Glutamatergic neuron (in vitro differentiated cells): Measurements from ENCODE around the gene TEP1. TPM values are rescaled to one million over a fixed set of nuclear protein-coding genes. Genes with fewer than 3 reads are reported as not detected.

Experiments
- DNase-seq: peaks from one replicate; pipeline ENCODE4 v3.0.0; 2022
- H3K27ac Mint-ChIP-seq: one replicate; pipeline ENCODE4 v1.8.0; 2020; ENCODE audit warnings: mild to moderate bottlenecking, mixed read lengths, inconsistent platforms; ENCODE audit not compliant: unreplicated experiment
- H3K27me3 Mint-ChIP-seq: one replicate; pipeline ENCODE4 v1.8.0; 2020; ENCODE audit warnings: mild to moderate bottlenecking, moderate library complexity, mixed read lengths, inconsistent platforms; ENCODE audit not compliant: unreplicated experiment
- H3K36me3 Mint-ChIP-seq: one replicate; pipeline ENCODE4 v1.8.0; 2020; ENCODE audit warnings: mild to moderate bottlenecking, mixed read lengths, inconsistent platforms; ENCODE audit not compliant: unreplicated experiment
- H3K4me1 Mint-ChIP-seq: one replicate; pipeline ENCODE4 v1.8.0; 2020; ENCODE audit warnings: mild to moderate bottlenecking, low read depth, mixed read lengths, inconsistent platforms; ENCODE audit not compliant: unreplicated experiment
- H3K4me3 Mint-ChIP-seq: one replicate; pipeline ENCODE4 v1.8.0; 2020; ENCODE audit warnings: mild to moderate bottlenecking, mixed read lengths, inconsistent platforms; ENCODE audit not compliant: unreplicated experiment
- H3K9me3 Mint-ChIP-seq: one replicate; pipeline ENCODE4 v1.8.0; 2020; ENCODE audit warnings: mild to moderate bottlenecking, moderate library complexity, mixed read lengths, inconsistent platforms; ENCODE audit not compliant: unreplicated experiment
- CTCF ChIP-seq: fragments of 200-600 bp; sonication (generic); IDR thresholded peaks from one replicate; pipeline ENCODE4 v1.5.0; 2021; ENCODE audit not compliant: partially characterized antibody, unreplicated experiment
- total RNA-seq: library from RNA; stranded (reverse); fragmentation: NEBNext Ultra II Directional; extraction: Animal tissue kit (Norgen Biotek cat#: 25700); gene quantifications from one replicate; pipeline ENCODE4 v1.2.1, GENCODE V29; 2021; ENCODE audit not compliant: unreplicated experiment

Gene TEP1
- total RNA-seq, 1 donor from 2014 or later = 22.7 TPM

- Mint-ChIP-seq H3K27ac (no peak overlapping the region), H3K27me3 (peaks cover 6% of the 10 kb centered on the region), H3K9me3 (peaks cover 2% of the 10 kb centered on the region), H3K36me3 (no peaks in the 10 kb centered on the region), H3K4me3 (no peak overlapping the region), H3K4me1 (peaks cover 17% of the 10 kb centered on the region)
- no peak for TF ChIP-seq CTCF
- DNase-seq = no peak
These were observed 79.3 kb downstream of the TEP1 start for GRCh38 chr14:20334017-20334416.

- Mint-ChIP-seq H3K27me3 (peaks cover 6% of the 10 kb centered on the region), H3K27ac (peak overlapping the region; percentile 98), H3K4me1 (peaks cover 17% of the 10 kb centered on the region), H3K9me3 (no peaks in the 10 kb centered on the region), H3K4me3 (peak overlapping the region; percentile 98), H3K36me3 (no peaks in the 10 kb centered on the region)
- no peak for DNase-seq
- TF ChIP-seq CTCF = no peak
These were observed 79.8 kb downstream of the TEP1 start for GRCh38 chr14:20333494-20333841.

GRCh38 chr14:20332788-20333493, 80.4 kb downstream of the TEP1 start, which contains the start of gene CCNB1IP1:
TSS of gene CCNB1IP1 (minus strand) at chr14:20333279. CDS start at chr14:20316523, 16,756 bp downstream.
- H3K9me3 Mint-ChIP-seq = no peaks in the 10 kb centered on the region
- peak within 1 kb of the TSS; percentile 98 for H3K4me3 Mint-ChIP-seq
- DNase-seq = peak; percentile 35
- H3K27me3 Mint-ChIP-seq = peaks cover 6% of the 10 kb centered on the region
- H3K36me3 Mint-ChIP-seq = no peaks in the 10 kb centered on the region
- TF ChIP-seq CTCF = no peak
- peaks cover 17% of the 10 kb centered on the region for H3K4me1 Mint-ChIP-seq
- peak within 1 kb of the TSS; percentile 98 for H3K27ac Mint-ChIP-seq

- peak overlapping the region; percentile 98 for H3K27ac Mint-ChIP-seq
- peaks cover 17% of the 10 kb centered on the region for H3K4me1 Mint-ChIP-seq
- H3K36me3 Mint-ChIP-seq = no peaks in the 10 kb centered on the region
- H3K27me3 Mint-ChIP-seq = peaks cover 6% of the 10 kb centered on the region
- no peaks in the 10 kb centered on the region for H3K9me3 Mint-ChIP-seq
- TF ChIP-seq CTCF = no peak
- DNase-seq = no peak
- H3K4me3 Mint-ChIP-seq = peak overlapping the region; percentile 98
These were observed 80.9 kb downstream of the TEP1 start for GRCh38 chr14:20332431-20332787.

- H3K4me1 Mint-ChIP-seq = peaks cover 17% of the 10 kb centered on the region
- H3K9me3 Mint-ChIP-seq = no peaks in the 10 kb centered on the region
- DNase-seq = no peak
- no peaks in the 10 kb centered on the region for H3K36me3 Mint-ChIP-seq
- peaks cover 6% of the 10 kb centered on the region for H3K27me3 Mint-ChIP-seq
- H3K4me3 Mint-ChIP-seq = peak overlapping the region; percentile 74
- H3K27ac Mint-ChIP-seq = peak overlapping the region; percentile 16
- no peak for TF ChIP-seq CTCF
These were observed 82.2 kb downstream of the TEP1 start for GRCh38 chr14:20331053-20331613.
